SK-N-SH (cell line): ENCODE results near the gene RPSA. TPM values are rescaled to one million over a fixed set of nuclear protein-coding genes. Genes with fewer than 3 reads are reported as not detected.

Source experiments
- CTCF ChIA-PET: fragments of 300-600, 350-600 bp; formaldehyde crosslinking; extraction: SDS; loops from one replicate; lab custom pipeline; 2021; lab: Yijun Ruan, JAX
- POLR2A ChIA-PET: fragments of 350-600 bp; sonication (Branson Sonifier 250); formaldehyde crosslinking; extraction: SDS; loops from one replicate; lab custom pipeline; 2020; ENCODE audit warnings: antibody characterized with exemption, inconsistent platforms; lab: Yijun Ruan, JAX
- DNase-seq: peaks from one replicate; pipeline ENCODE4 v3.0.0; 2012
- H2AFZ ChIP-seq: fragments of 200-600 bp; sonication (generic); 2 replicates; pipeline ENCODE4 v1.8.1; 2016; ENCODE audit warnings: antibody characterized with exemption, mild to moderate bottlenecking, low read depth
- H3F3A ChIP-seq: fragments of 200-600 bp; sonication (generic); replicated peaks from 2 replicates; pipeline ENCODE3; 2016; ENCODE audit warnings: antibody characterized with exemption, mild to moderate bottlenecking; ENCODE audit not compliant: insufficient read depth
- H3K27ac ChIP-seq, 2 experiments: fragments of 200-500 bp in 1 of 2; fragments of 200-600 bp in 1 of 2; sonication (Bioruptor generic) in 1 of 2; sonication (generic), shearing (Covaris generic) in 1 of 2; 2 replicates each; pipeline versions ENCODE4 v1.5.1 to v1.6.1; 2014 to 2016; ENCODE audit warnings: low read depth in 2 of 2, inconsistent platforms in 1 of 2, low read length in 1 of 2, mild to moderate bottlenecking in 1 of 2, mixed read lengths in 1 of 2
- H3K27me3 ChIP-seq: fragments of 200-600 bp; sonication (generic), shearing (Covaris generic); 2 replicates; pipeline ENCODE4 v1.6.1; 2016; ENCODE audit warnings: mixed run types; ENCODE audit not compliant: insufficient read depth
- H3K36me3 ChIP-seq, 2 experiments: fragments of 200-500 bp in 1 of 2; fragments of 200-600 bp in 1 of 2; sonication (Bioruptor generic) in 1 of 2; sonication (generic) in 1 of 2; replicated peaks in 1 of 2; 2 replicates each; pipeline versions ENCODE3 to v1.5.1; 2014 to 2016; ENCODE audit warnings: low read length in 1 of 2, mild to moderate bottlenecking in 1 of 2; ENCODE audit not compliant: insufficient read depth in 2 of 2, control insufficient read depth in 1 of 2
- H3K4me1 ChIP-seq, 2 experiments: fragments of 200-500 bp in 1 of 2; fragments of 200-600 bp in 1 of 2; sonication (Bioruptor generic) in 1 of 2; sonication (generic), shearing (Covaris generic) in 1 of 2; 2 replicates each; pipeline versions ENCODE4 v1.5.1 to v1.6.1; 2014 to 2016; ENCODE audit warnings: low read depth in 1 of 2, low read length in 1 of 2, mixed run types in 1 of 2; ENCODE audit not compliant: insufficient read depth in 2 of 2, control insufficient read depth in 1 of 2
- H3K4me2 ChIP-seq: fragments of 200-600 bp; sonication (generic), shearing (Covaris generic); 2 replicates; pipeline ENCODE4 v1.6.1; 2017; ENCODE audit warnings: mixed run types
- H3K4me3 ChIP-seq, 2 experiments: fragments of 200-500 bp in 1 of 2; fragments of 200-600 bp in 1 of 2; sonication (Bioruptor generic) in 1 of 2; sonication (generic), shearing (Covaris generic) in 1 of 2; 2 replicates each; pipeline versions ENCODE4 v1.5.1 to v1.8.1; 2014 to 2016; ENCODE audit warnings: low read depth in 2 of 2, inconsistent platforms in 1 of 2, low read length in 1 of 2, mild to moderate bottlenecking in 1 of 2, mixed read lengths in 1 of 2, moderate library complexity in 1 of 2
- H3K79me2 ChIP-seq: fragments of 200-600 bp; sonication (generic); 2 replicates; pipeline ENCODE4 v1.8.1; 2017; ENCODE audit warnings: mild to moderate bottlenecking; ENCODE audit not compliant: insufficient read depth
- H3K9ac ChIP-seq: fragments of 200-600 bp; sonication (generic); 2 replicates; pipeline ENCODE4 v1.6.1; 2017; ENCODE audit warnings: mixed run types
- H3K9me2 ChIP-seq: fragments of 200-600 bp; sonication (generic); 2 replicates; pipeline ENCODE4 v1.6.1; 2017; ENCODE audit warnings: mixed run types
- H3K9me3 ChIP-seq: fragments of 200-600 bp; sonication (generic); 2 replicates; pipeline ENCODE4 v1.6.1; 2017; ENCODE audit warnings: mixed run types, mild to moderate bottlenecking, moderate library complexity
- H4K20me1 ChIP-seq: fragments of 200-600 bp; sonication (generic); 2 replicates; pipeline ENCODE4 v1.6.1; 2017; ENCODE audit warnings: mild to moderate bottlenecking, mixed run types; ENCODE audit not compliant: insufficient read depth
- CHD2 ChIP-seq: fragments of 150-350 bp; IDR thresholded peaks from 2 replicates; pipeline ENCODE4 v1.6.1; 2018; ENCODE audit warnings: low read length; ENCODE audit not compliant: partially characterized antibody
- CTCF ChIP-seq: fragments of 200-600 bp; sonication (generic); IDR thresholded peaks from 2 replicates; pipeline ENCODE4 v1.6.1; 2017; ENCODE audit warnings: antibody characterized with exemption, mild to moderate bottlenecking, moderate library complexity
- ELF1 ChIP-seq: IDR thresholded peaks from 2 replicates; pipeline ENCODE4 v1.4.0; 2012
- EP300 ChIP-seq, 2 experiments: IDR thresholded peaks; 2 replicates each; pipeline versions ENCODE4 v1.4.0 to v1.6.1; 2012; ENCODE audit warnings: borderline replicate concordance in 1 of 2, low read depth in 1 of 2, low read length in 1 of 2
- EZH2phosphoT487 ChIP-seq: fragments of 200-600 bp; sonication (generic); IDR thresholded peaks from 2 replicates; pipeline ENCODE4 v1.6.1; 2017; ENCODE audit warnings: low read depth, mixed run types, mild to moderate bottlenecking, antibody characterized with exemption, moderate library complexity, borderline replicate concordance
- FOSL2 ChIP-seq: IDR thresholded peaks from 2 replicates; pipeline ENCODE4 v1.4.0; 2012; ENCODE audit warnings: low read depth, mild to moderate bottlenecking, moderate library complexity, borderline replicate concordance
- GABPA ChIP-seq: IDR thresholded peaks from 2 replicates; pipeline ENCODE4 v1.4.0; 2012; ENCODE audit warnings: low read depth, mild to moderate bottlenecking
- IRF3 ChIP-seq: fragments of 150-350 bp; IDR thresholded peaks from 2 replicates; pipeline ENCODE4 v1.6.1; 2016; ENCODE audit warnings: mild to moderate bottlenecking, low read depth, low read length
- MEF2A ChIP-seq: IDR thresholded peaks from 2 replicates; pipeline ENCODE4 v1.4.0; 2012; ENCODE audit warnings: low read depth, borderline replicate concordance
- MXI1 ChIP-seq: IDR thresholded peaks from 2 replicates; pipeline ENCODE4 v1.6.1; 2012; ENCODE audit warnings: mild to moderate bottlenecking, low read depth, low read length, improper control_type of control experiment
- NFIC ChIP-seq: IDR thresholded peaks from 2 replicates; pipeline ENCODE4 v1.4.0; 2012; ENCODE audit warnings: borderline replicate concordance
- RAD21 ChIP-seq: IDR thresholded peaks from 2 replicates; pipeline ENCODE4 v1.6.1; 2012; ENCODE audit warnings: mild to moderate bottlenecking, low read length
- RFX5 ChIP-seq: IDR thresholded peaks from 2 replicates; pipeline ENCODE4 v1.6.1; 2012; ENCODE audit warnings: mild to moderate bottlenecking, improper control_type of control experiment, low read length
- RXRA ChIP-seq: IDR thresholded peaks from 2 replicates; pipeline ENCODE4 v1.4.0; 2012; ENCODE audit warnings: low read depth, mild to moderate bottlenecking, borderline replicate concordance
- SIN3A ChIP-seq: IDR thresholded peaks from 2 replicates; pipeline ENCODE4 v1.6.1; 2012; ENCODE audit warnings: low read depth, mild to moderate bottlenecking, low read length, moderate library complexity, borderline replicate concordance
- TAF1 ChIP-seq: IDR thresholded peaks from 2 replicates; pipeline ENCODE4 v1.6.1; 2012; ENCODE audit warnings: low read depth, mild to moderate bottlenecking, low read length, moderate library complexity, borderline replicate concordance
- TCF12 ChIP-seq: IDR thresholded peaks from 2 replicates; pipeline ENCODE4 v1.4.0; 2012
- WGBS: methylation state at CpG from one replicate; pipeline ENCODE4 v1.1.6; 2017; ENCODE audit warnings: low lambda C conversion rate; 5-methylcytosine and 5-hydroxymethylcytosine counted together
- polyA plus RNA-seq, 3 experiments: library from polyadenylated mRNA; depleted of rRNA; stranded (reverse); fragments of >200 nt; gene quantifications; 2 replicates each; pipeline ENCODE4 v1.2.3, GENCODE V29; 2012
- TF ChIP-seq, protein P1 (sequence below): IDR thresholded peaks from 2 replicates; pipeline ENCODE4; 2012
- TF ChIP-seq, protein P2 (sequence below): IDR thresholded peaks from 2 replicates; pipeline ENCODE4 v1.4.0; 2012; ENCODE audit warnings: low read depth, borderline replicate concordance

The RPSA gene
- polyA plus RNA-seq, 1 of the 3 experiments (the other 2 are of a cell fraction), result 2,958 TPM

DNA sequence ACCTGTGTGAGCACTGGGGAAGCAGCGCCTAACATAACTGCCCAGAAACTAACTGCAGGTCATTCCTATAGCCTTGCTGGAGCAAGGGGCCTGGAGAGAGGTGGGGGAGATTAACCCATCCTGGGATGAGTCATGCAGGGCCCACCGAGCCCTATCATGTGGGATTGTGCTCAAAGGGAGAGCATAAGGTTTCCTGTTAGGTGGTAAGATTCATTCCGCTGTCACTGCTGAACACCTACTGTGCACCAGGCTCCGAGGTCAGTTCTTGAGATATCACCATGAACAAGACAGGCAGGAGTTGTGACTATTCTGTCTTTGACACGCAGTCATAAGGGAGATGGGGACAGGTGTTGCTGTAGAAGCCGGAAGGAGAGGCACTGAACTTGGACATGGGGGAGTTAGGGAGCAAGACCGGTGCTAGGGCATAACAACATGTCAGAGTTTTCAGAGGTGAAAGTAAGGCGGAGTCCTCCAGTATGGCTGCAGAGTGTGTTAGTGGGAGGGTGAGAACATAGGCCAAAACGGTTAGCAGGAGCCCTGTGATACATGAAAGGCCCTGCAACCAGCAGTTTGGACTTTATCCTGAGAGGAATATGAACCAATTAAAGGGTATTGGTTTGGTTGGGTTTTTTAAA is 20.9 kb upstream of the RPSA start:
- Histone ChIP-seq H3K27me3 (no peaks in the 10 kb centered on the region), H3K4me3 (no peak overlapping the region), H3K4me2 (peak overlapping the region; percentile 97; the same call in 1 of the 2 replicates), H3F3A (peaks cover 15% of the 10 kb centered on the region), H3K4me1 (peaks cover 5 to 8% of the 10 kb centered on the region in 2 experiments; a peak in 1 of 4 replicates), H4K20me1 (peaks cover 47% of the 10 kb centered on the region), H3K9me2 (no peaks in the 10 kb centered on the region), H2AFZ (no peak overlapping the region), H3K9ac (no peak overlapping the region), H3K27ac (no peak overlapping the region), H3K79me2 (peaks cover 66% of the 10 kb centered on the region), H3K9me3 (no peaks in the 10 kb centered on the region), H3K36me3 (peaks cover 3 to 7% of the 10 kb centered on the region in 2 experiments)
- ChIA-PET CTCF (interaction anchor here (0.9 to 1.3 kb wide), 2 partner anchors 22 to 62 kb away, joined by 3 read pairs; no protein-coding TSS in a partner anchor), POLR2A (interaction anchor here (1.6 kb wide), 1 partner anchor 21 kb away, joined by 5 read pairs; the partner anchor contains the start of gene RPSA)
- no peak for TF ChIP-seq NFIC
- no peak for TF ChIP-seq FOSL2
- TF ChIP-seq IRF3, result no peak
- no peak for TF ChIP-seq CTCF
- TF ChIP-seq, protein P1, sequence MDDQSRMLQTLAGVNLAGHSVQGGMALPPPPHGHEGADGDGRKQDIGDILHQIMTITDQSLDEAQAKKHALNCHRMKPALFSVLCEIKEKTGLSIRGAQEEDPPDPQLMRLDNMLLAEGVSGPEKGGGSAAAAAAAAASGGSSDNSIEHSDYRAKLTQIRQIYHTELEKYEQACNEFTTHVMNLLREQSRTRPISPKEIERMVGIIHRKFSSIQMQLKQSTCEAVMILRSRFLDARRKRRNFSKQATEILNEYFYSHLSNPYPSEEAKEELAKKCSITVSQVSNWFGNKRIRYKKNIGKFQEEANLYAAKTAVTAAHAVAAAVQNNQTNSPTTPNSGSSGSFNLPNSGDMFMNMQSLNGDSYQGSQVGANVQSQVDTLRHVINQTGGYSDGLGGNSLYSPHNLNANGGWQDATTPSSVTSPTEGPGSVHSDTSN, result no peak
- no peak for TF ChIP-seq EZH2phosphoT487
- TF ChIP-seq CHD2, result no peak
- TF ChIP-seq EP300 (IDR thresholded peaks at IDR 0.05; ENCODE audit: borderline replicate concordance in 1 of 2, low read depth in 1 of 2, low read length in 1 of 2), result no peak
- TF ChIP-seq MEF2A, result no peak
- no peak for TF ChIP-seq RAD21
- no peak for TF ChIP-seq ELF1
- 81% methylated on average over 7 of the region's 9 CpGs for WGBS
- no peak for DNase-seq

DNA sequence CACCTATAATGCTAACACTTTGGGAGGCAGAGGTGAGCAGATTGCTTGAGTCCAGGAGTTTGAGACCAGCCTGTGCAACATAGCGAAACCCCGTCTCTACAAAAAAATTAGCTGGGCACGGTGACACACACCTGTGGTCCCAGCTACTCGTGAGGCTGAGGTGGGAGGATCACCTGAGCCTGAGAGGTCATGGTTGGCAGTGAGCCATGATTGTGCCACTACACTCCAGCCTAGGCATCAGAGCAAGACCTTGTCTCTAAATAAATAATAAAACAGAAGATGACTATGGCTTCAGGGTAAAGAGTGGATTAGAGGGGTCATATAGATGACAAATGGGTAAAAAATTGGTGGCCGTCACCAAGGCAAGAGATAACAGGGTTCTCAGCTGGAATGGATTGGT is 20.2 kb upstream of the RPSA start:
- DNase-seq, result no peak
- peaks cover 47% of the 10 kb centered on the region for H4K20me1 ChIP-seq
- ChIA-PET CTCF (no interaction called here), POLR2A (interaction anchor here (1.6 kb wide), 1 partner anchor 21 kb away, joined by 5 read pairs; the partner anchor contains the start of gene RPSA)
- H3K79me2 ChIP-seq, result peaks cover 69% of the 10 kb centered on the region
- no peaks in the 10 kb centered on the region for H3K9me3 ChIP-seq
- no peaks in the 10 kb centered on the region for H3K9me2 ChIP-seq
- whole genome bisulfite sequencing, result 75% methylated on average over 5 of the region's 5 CpGs
- H3K36me3 ChIP-seq, result peaks cover 9 to 14% of the 10 kb centered on the region in 2 experiments
- peaks cover 15% of the 10 kb centered on the region for H3F3A ChIP-seq
- no peak overlapping the region for H3K4me2 ChIP-seq
- peaks cover 5 to 8% of the 10 kb centered on the region in 2 experiments; a peak in 1 of 4 replicates for H3K4me1 ChIP-seq
- no peak overlapping the region for H3K27ac ChIP-seq
- H3K9ac ChIP-seq, result no peak overlapping the region
- H3K4me3 ChIP-seq, result no peak overlapping the region
- H2AFZ ChIP-seq, result no peak overlapping the region
- no peaks in the 10 kb centered on the region for H3K27me3 ChIP-seq
- no peak for TF ChIP-seq SIN3A
- TF ChIP-seq, protein P1, result no peak
- no peak for TF ChIP-seq GABPA
- TF ChIP-seq, protein P2, sequence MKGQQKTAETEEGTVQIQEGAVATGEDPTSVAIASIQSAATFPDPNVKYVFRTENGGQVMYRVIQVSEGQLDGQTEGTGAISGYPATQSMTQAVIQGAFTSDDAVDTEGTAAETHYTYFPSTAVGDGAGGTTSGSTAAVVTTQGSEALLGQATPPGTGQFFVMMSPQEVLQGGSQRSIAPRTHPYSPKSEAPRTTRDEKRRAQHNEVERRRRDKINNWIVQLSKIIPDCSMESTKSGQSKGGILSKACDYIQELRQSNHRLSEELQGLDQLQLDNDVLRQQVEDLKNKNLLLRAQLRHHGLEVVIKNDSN, result no peak
- no peak for TF ChIP-seq RFX5
- no peak for TF ChIP-seq TCF12
- TF ChIP-seq MXI1, result no peak
- no peak for TF ChIP-seq FOSL2
- TF ChIP-seq TAF1, result no peak
- no peak for TF ChIP-seq RAD21
- TF ChIP-seq RXRA, result no peak
